ENCODE results near the gene MNS1. TPM values are rescaled to one million over a fixed set of nuclear protein-coding genes. Genes with fewer than 3 reads are reported as not detected.

MNS1 gene
- total and polyA plus RNA-seq, 2 of the 13 experiments (the other 11 are each of a cell fraction or from before 2014, with no cell fraction given), result 0.22 to 1.7 TPM

DNA sequence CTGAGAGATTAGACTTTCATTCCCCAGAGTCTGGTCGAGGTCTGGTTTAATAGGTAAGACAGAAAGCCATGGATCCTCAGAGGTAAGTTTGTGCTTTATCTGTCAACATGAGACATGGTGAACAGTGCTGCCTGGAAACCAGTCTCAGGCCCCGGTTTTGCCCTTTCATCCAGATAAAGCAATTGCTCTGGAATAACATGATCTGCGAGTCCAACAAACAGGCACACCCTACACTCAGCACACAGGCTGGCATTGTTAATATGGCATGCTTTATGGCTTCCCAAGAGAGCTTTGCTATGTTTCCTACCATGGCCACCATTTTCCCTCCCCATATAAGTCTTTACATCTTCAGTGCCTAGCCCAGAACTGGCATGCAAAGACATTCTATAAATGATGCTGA lies 30.1 kb upstream of the MNS1 start:
- Histone ChIP-seq H3K4me3 (replicated peaks in 1 of 3; ENCODE audit: insufficient read depth in 1 of 3, low read depth in 2 of 3, low read length in 3 of 3) (no peak overlapping the region), H3K79me2 (ENCODE audit: insufficient read depth, low read length) (no peaks in the 10 kb centered on the region), H3K36me3 (replicated peaks in 1 of 2; ENCODE audit: control insufficient read depth in 1 of 2, insufficient read depth in 2 of 2, low read length in 2 of 2) (no peaks in the 10 kb centered on the region), H3K27ac (ENCODE audit: extremely low read length, insufficient read depth, low read length) (no peak overlapping the region), H2AFZ (ENCODE audit: low read length) (no peak overlapping the region), H3K4me2 (ENCODE audit: low read depth, low read length) (no peak overlapping the region), H3K4me1 (ENCODE audit: insufficient read depth, low read length) (peaks cover 11% of the 10 kb centered on the region), H4K20me1 (ENCODE audit: insufficient read depth, low read length) (no peaks in the 10 kb centered on the region), H3K9me3 (ENCODE audit: low read length) (no peaks in the 10 kb centered on the region), H3K9ac (ENCODE audit: insufficient read depth, low read depth, low read length) (no peak overlapping the region), H3K27me3 (ENCODE audit: control insufficient read depth in 1 of 2, insufficient read depth in 2 of 2, low read length in 2 of 2) (no peaks in the 10 kb centered on the region)
- ChIA-PET CTCF (ENCODE audit: low intra/inter-chr PET ratio, low total read pairs) (no interaction called here), POLR2A (no interaction called here)
- no peak for FAIRE-seq
- DNase-seq (ENCODE audit: low spot score), result no peak
- no TSS peak for BruUV-seq (replicated peaks)
- intact Hi-C loops (cut with micrococcal nuclease; ENCODE audit: unreplicated experiment), result loop anchor here (5.0 to 10.0 kb wide), 4 partner anchors 240 to 720 kb away; partner anchors contain the start of gene ZNF280D
- TF ChIP-seq TBL1XR1 (IDR thresholded peaks at IDR 0.05; ENCODE audit: borderline replicate concordance, low read length, partially characterized antibody) (no peak), CC2D1A (CRISPR knock-in tag; IDR thresholded peaks at IDR 0.05) (no peak), CBX1 (IDR thresholded peaks at IDR 0.05; ENCODE audit: low read depth) (no peak), ZNF850 (CRISPR knock-in tag; conservative IDR thresholded peaks at IDR 0.05) (no peak), PHF20 (CRISPR knock-in tag; IDR thresholded peaks at IDR 0.05) (no peak), AGO2 (optimal IDR thresholded peaks at IDR 0.05; ENCODE audit: low read depth, low read length) (no peak), BORCS8-MEF2B (CRISPR knock-in tag; IDR thresholded peaks at IDR 0.05) (no peak), ZNF501 (CRISPR knock-in tag; IDR thresholded peaks at IDR 0.05) (no peak), NFE2L1 (CRISPR knock-in tag; IDR thresholded peaks at IDR 0.05; ENCODE audit: borderline replicate concordance) (no peak), ZSCAN31 (CRISPR knock-in tag; IDR thresholded peaks at IDR 0.05; ENCODE audit: low read depth) (no peak), ZBTB8A (CRISPR knock-in tag; IDR thresholded peaks at IDR 0.05; ENCODE audit: borderline replicate concordance, low read depth) (no peak), ZNF776 (CRISPR knock-in tag; IDR thresholded peaks at IDR 0.05) (no peak)
- TF ChIP-seq, protein P1, sequence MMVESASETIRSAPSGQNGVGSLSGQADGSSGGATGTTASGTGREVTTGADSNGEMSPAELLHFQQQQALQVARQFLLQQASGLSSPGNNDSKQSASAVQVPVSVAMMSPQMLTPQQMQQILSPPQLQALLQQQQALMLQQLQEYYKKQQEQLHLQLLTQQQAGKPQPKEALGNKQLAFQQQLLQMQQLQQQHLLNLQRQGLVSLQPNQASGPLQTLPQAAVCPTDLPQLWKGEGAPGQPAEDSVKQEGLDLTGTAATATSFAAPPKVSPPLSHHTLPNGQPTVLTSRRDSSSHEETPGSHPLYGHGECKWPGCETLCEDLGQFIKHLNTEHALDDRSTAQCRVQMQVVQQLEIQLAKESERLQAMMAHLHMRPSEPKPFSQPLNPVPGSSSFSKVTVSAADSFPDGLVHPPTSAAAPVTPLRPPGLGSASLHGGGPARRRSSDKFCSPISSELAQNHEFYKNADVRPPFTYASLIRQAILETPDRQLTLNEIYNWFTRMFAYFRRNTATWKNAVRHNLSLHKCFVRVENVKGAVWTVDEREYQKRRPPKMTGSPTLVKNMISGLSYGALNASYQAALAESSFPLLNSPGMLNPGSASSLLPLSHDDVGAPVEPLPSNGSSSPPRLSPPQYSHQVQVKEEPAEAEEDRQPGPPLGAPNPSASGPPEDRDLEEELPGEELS (CRISPR knock-in tag; IDR thresholded peaks at IDR 0.05), result no peak
- TF ChIP-seq, protein P2, sequence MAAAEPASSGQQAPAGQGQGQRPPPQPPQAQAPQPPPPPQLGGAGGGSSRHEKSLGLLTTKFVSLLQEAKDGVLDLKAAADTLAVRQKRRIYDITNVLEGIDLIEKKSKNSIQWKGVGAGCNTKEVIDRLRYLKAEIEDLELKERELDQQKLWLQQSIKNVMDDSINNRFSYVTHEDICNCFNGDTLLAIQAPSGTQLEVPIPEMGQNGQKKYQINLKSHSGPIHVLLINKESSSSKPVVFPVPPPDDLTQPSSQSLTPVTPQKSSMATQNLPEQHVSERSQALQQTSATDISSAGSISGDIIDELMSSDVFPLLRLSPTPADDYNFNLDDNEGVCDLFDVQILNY (CRISPR knock-in tag; conservative IDR thresholded peaks at IDR 0.05), result no peak
- TF ChIP-seq, protein P3, sequence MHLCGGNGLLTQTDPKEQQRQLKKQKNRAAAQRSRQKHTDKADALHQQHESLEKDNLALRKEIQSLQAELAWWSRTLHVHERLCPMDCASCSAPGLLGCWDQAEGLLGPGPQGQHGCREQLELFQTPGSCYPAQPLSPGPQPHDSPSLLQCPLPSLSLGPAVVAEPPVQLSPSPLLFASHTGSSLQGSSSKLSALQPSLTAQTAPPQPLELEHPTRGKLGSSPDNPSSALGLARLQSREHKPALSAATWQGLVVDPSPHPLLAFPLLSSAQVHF (CRISPR knock-in tag; IDR thresholded peaks at IDR 0.05), result no peak
- TF ChIP-seq, protein P4, sequence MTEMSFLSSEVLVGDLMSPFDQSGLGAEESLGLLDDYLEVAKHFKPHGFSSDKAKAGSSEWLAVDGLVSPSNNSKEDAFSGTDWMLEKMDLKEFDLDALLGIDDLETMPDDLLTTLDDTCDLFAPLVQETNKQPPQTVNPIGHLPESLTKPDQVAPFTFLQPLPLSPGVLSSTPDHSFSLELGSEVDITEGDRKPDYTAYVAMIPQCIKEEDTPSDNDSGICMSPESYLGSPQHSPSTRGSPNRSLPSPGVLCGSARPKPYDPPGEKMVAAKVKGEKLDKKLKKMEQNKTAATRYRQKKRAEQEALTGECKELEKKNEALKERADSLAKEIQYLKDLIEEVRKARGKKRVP (CRISPR knock-in tag; IDR thresholded peaks at IDR 0.05), result no peak
- TF ChIP-seq, protein P5, sequence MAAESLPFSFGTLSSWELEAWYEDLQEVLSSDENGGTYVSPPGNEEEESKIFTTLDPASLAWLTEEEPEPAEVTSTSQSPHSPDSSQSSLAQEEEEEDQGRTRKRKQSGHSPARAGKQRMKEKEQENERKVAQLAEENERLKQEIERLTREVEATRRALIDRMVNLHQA (CRISPR knock-in tag; IDR thresholded peaks at IDR 0.05), result no peak
- no peak for ATAC-seq
- WGBS (ENCODE audit: low lambda C conversion rate), result 0% methylated on average over 1 of the region's 3 CpGs
- in situ Hi-C loops (cut with HindIII; ENCODE audit: extremely low pct_ligation_motif_present, low pct_unique_long_range_greater_than_20kb), result loop anchor here (10.0 to 25.0 kb wide), 4 partner anchors 370 to 1042 kb away; no protein-coding TSS in a partner anchor
